WTC11 (cell line): ENCODE measurements around the gene CUEDC1.

Experiments
- CBFB ChIP-seq: sonication (generic); formaldehyde crosslinking; IDR thresholded peaks from 2 replicates; pipeline ENCODE4 v1.8.1; 2022; ENCODE audit warnings: mild to moderate bottlenecking, low read depth, missing genetic modification reagents
- CTCF ChIP-seq: fragments of 200-600 bp; IDR thresholded peaks from 2 replicates; pipeline ENCODE4 v1.8.0; 2022; ENCODE audit warnings: antibody characterized with exemption
- TCF7 ChIP-seq: sonication (generic); formaldehyde crosslinking; IDR thresholded peaks from 2 replicates; pipeline ENCODE4 v1.8.0; 2022; ENCODE audit warnings: mild to moderate bottlenecking, low read depth, missing genetic modification reagents, moderate library complexity

DNA sequence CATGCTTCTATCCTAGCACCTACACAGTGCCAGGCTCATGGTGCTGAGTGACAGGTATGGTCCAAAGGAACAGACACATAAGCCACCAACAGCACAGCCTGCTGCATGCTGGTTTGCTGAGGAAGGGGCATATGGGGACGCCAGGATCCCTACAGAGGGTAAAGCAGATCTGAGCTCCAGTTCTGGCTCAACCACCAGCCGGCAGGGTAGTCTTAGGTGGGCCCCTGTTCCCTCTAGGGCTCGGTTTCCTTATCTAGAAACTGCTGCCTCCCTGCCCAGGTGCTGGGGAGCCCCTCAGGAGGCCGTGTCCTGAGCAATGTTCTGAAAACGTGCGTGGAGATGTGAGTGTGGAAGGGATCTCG lies 81.2 kb downstream of the CUEDC1 start:
- TF ChIP-seq CTCF (no peak), TCF7 (CRISPR knock-in tag) (no peak), CBFB (CRISPR knock-in tag) (no peak)
